Suprapubic skin (tissue), 4 donors: ENCODE measurements around the gene LPIN3. TPM values are rescaled to one million over a fixed set of nuclear protein-coding genes. Genes with fewer than 3 reads are reported as not detected.

Experiments used
- DNase-seq, 2 donors: peaks; one replicate each; pipeline ENCODE4 v3.0.0-alpha.2; 2019; ENCODE audit warnings: low spot score in 2 of 2
- H3K27ac ChIP-seq: fragments of 200-600 bp; sonication (generic); one replicate; pipeline ENCODE4 v1.5.1; 2019
- H3K27me3 ChIP-seq: fragments of 200-600 bp; sonication (generic); one replicate; pipeline ENCODE4 v1.5.1; 2019
- H3K36me3 ChIP-seq: fragments of 200-600 bp; sonication (generic); one replicate; pipeline ENCODE4 v1.5.1; 2019
- H3K4me1 ChIP-seq: fragments of 200-600 bp; sonication (generic); one replicate; pipeline ENCODE4 v1.5.1; 2019
- H3K4me3 ChIP-seq: fragments of 200-600 bp; sonication (generic); one replicate; pipeline ENCODE4 v1.5.1; 2019; ENCODE audit warnings: mild to moderate bottlenecking
- H3K9me3 ChIP-seq: fragments of 200-600 bp; sonication (generic); one replicate; pipeline ENCODE4 v1.5.1; 2019
- EP300 ChIP-seq: sonication (generic); formaldehyde crosslinking; IDR thresholded peaks from one replicate; pipeline ENCODE4 v1.6.1; 2017; ENCODE audit warnings: antibody characterized with exemption
- POLR2A ChIP-seq, 2 donors: fragments of 450-650 bp; IDR thresholded peaks; one replicate each; pipeline ENCODE4 v1.6.1; 2017; ENCODE audit warnings: antibody characterized with exemption in 2 of 2, mild to moderate bottlenecking in 2 of 2, moderate library complexity in 2 of 2
- POLR2AphosphoS5 ChIP-seq, 3 donors: sonication (generic); formaldehyde crosslinking; IDR thresholded peaks; one replicate each; pipeline ENCODE4 v1.6.1; 2017; ENCODE audit warnings: antibody characterized with exemption in 3 of 3
- WGBS: methylation state at CpG from one replicate; pipeline ENCODE4 v1.1.5; 2018; 5-methylcytosine and 5-hydroxymethylcytosine counted together
- total RNA-seq, 4 donors: library from RNA; depleted of rRNA; stranded (reverse); fragments of >200 nt; gene quantifications; one replicate each; pipeline ENCODE4 v1.1.0, GENCODE V29; 2016
- TF ChIP-seq, protein P1 (sequence below), 2 donors: fragments of 200-600 bp in 1 of 2; fragments of 450-650 bp in 1 of 2; sonication (generic) in 1 of 2; IDR thresholded peaks; one replicate each; pipeline ENCODE4 v1.5.1; 2016 to 2019; ENCODE audit warnings: antibody characterized with exemption in 2 of 2, mild to moderate bottlenecking in 1 of 2, moderate library complexity in 1 of 2

The LPIN3 gene
- total RNA-seq, 4 donors from 2014 or later, result 74.6 to 213 (median 85.2) TPM

GRCh38 chr20:41367393-41367695 is 26.7 kb downstream of the LPIN3 start:
- WGBS, result 85% methylated on average over 13 of the region's 13 CpGs
- no peak overlapping the region for H3K4me3 ChIP-seq

DNA sequence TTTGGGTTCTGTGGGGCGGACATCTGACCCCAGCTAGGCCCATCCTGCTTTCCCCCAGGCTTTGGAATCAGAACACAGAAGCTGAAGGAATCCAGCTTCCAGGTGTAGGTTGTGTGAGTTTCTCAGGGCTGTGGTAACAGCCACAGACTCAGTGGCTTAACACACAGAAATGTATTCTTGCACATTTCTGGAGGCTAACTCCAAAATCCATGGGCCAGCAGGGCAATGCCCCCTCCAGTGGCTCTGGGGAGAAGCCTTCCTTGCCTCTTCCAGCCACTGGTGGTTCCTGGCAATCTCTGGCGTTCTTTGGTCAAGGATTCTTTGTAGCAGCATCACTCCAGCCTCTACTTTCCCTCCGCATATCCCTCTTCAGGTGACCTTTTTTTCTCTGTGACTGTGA is 27.3 kb downstream of the LPIN3 start:
- Histone ChIP-seq H3K27ac (no peak overlapping the region), H3K9me3 (no peaks in the 10 kb centered on the region), H3K4me1 (peaks cover 14% of the 10 kb centered on the region), H3K36me3 (no peaks in the 10 kb centered on the region), H3K27me3 (peaks cover 36% of the 10 kb centered on the region), H3K4me3 (no peak overlapping the region)
- no peak for TF ChIP-seq POLR2AphosphoS5 (IDR thresholded peaks at IDR 0.05)
- TF ChIP-seq POLR2A (IDR thresholded peaks at IDR 0.05), result no peak
- TF ChIP-seq, protein P1, sequence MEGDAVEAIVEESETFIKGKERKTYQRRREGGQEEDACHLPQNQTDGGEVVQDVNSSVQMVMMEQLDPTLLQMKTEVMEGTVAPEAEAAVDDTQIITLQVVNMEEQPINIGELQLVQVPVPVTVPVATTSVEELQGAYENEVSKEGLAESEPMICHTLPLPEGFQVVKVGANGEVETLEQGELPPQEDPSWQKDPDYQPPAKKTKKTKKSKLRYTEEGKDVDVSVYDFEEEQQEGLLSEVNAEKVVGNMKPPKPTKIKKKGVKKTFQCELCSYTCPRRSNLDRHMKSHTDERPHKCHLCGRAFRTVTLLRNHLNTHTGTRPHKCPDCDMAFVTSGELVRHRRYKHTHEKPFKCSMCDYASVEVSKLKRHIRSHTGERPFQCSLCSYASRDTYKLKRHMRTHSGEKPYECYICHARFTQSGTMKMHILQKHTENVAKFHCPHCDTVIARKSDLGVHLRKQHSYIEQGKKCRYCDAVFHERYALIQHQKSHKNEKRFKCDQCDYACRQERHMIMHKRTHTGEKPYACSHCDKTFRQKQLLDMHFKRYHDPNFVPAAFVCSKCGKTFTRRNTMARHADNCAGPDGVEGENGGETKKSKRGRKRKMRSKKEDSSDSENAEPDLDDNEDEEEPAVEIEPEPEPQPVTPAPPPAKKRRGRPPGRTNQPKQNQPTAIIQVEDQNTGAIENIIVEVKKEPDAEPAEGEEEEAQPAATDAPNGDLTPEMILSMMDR (IDR thresholded peaks at IDR 0.05), result no peak
- no peak for TF ChIP-seq EP300
- WGBS, result 90% methylated on average over 3 of the region's 3 CpGs
- no peak for DNase-seq

More at GRCh38 chr20:41367393-41367695, 26.7 kb downstream of the LPIN3 start:
- no peak for DNase-seq
- no peaks in the 10 kb centered on the region for H3K9me3 ChIP-seq
- H3K27ac ChIP-seq, result no peak overlapping the region
- no peaks in the 10 kb centered on the region for H3K36me3 ChIP-seq
- H3K4me1 ChIP-seq, result peaks cover 14% of the 10 kb centered on the region
- no peak for TF ChIP-seq POLR2A (IDR thresholded peaks at IDR 0.05)
- peaks cover 36% of the 10 kb centered on the region for H3K27me3 ChIP-seq

DNA sequence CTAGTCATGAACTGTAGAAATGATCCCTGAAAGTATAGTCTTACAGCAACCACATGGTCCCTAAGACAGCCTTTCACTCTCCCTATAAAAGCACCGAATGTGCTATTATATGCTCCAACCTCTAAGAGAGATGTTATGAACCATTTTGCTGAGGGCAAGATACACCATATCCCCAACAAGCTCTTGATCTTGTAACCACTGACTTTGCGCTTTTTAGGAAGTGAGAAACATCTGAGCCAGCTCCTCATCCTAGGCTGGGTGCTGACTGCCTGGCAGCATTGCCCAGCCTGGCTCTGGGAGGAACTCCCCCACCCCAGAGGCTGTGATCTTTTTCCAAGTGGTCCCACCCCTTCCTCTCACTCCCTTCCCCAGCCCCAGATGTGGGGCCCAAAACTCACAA is 29.1 kb downstream of the LPIN3 start:
- Histone ChIP-seq H3K27me3 (peaks cover 31% of the 10 kb centered on the region), H3K27ac (no peak overlapping the region), H3K9me3 (no peaks in the 10 kb centered on the region), H3K4me3 (no peak overlapping the region), H3K4me1 (peaks cover 14% of the 10 kb centered on the region), H3K36me3 (no peaks in the 10 kb centered on the region)
- DNase-seq, result no peak
- TF ChIP-seq, protein P1 (IDR thresholded peaks at IDR 0.05), result no peak
- TF ChIP-seq POLR2A (IDR thresholded peaks at IDR 0.05) (no peak), EP300 (no peak), POLR2AphosphoS5 (IDR thresholded peaks at IDR 0.05) (no peak)
- 61% methylated on average over 2 of the region's 2 CpGs for WGBS

- H3K4me3 ChIP-seq, result no peak overlapping the region
- WGBS, result 68% methylated on average over 5 of the region's 5 CpGs
- TF ChIP-seq POLR2AphosphoS5 (IDR thresholded peaks at IDR 0.05) (no peak), POLR2A (IDR thresholded peaks at IDR 0.05) (no peak), EP300 (no peak)
- TF ChIP-seq, protein P1 (IDR thresholded peaks at IDR 0.05), result no peak
- H3K9me3 ChIP-seq, result no peaks in the 10 kb centered on the region
- H3K4me1 ChIP-seq, result peaks cover 14% of the 10 kb centered on the region
- no peak for DNase-seq
- peaks cover 26% of the 10 kb centered on the region for H3K27me3 ChIP-seq
- no peak overlapping the region for H3K27ac ChIP-seq
- no peaks in the 10 kb centered on the region for H3K36me3 ChIP-seq
Measured at GRCh38 chr20:41370176-41370575, 29.6 kb downstream of the LPIN3 start.

DNA sequence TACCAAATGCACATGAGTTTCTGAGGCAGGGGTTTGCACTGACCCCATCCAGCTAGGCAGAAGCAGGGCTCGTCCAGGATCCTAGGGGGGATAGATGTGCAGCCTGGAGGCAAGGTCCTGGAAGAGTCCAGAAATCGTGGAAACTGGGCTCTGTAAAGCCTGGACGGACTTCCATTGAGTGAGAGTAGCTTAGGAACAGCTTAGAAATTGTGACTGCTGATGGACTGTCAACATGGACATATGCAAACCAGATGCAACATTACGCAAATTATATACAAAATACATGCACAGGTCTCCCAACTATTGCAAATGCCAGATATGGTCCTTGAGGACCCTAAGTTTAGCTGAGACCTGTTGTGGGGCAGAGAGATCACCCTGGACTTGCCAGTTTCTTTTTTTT is 30.8 kb downstream of the LPIN3 start:
- H3K9me3 ChIP-seq, result no peaks in the 10 kb centered on the region
- H3K27me3 ChIP-seq, result peaks cover 14% of the 10 kb centered on the region
- H3K36me3 ChIP-seq, result no peaks in the 10 kb centered on the region
- H3K4me1 ChIP-seq, result peaks cover 5% of the 10 kb centered on the region
- 76% methylated on average over 4 of the region's 4 CpGs for WGBS
- no peak overlapping the region for H3K27ac ChIP-seq
- TF ChIP-seq POLR2AphosphoS5 (IDR thresholded peaks at IDR 0.05) (no peak), EP300 (no peak), POLR2A (IDR thresholded peaks at IDR 0.05) (no peak)
- TF ChIP-seq, protein P1 (IDR thresholded peaks at IDR 0.05), result no peak
- DNase-seq, result no peak
- H3K4me3 ChIP-seq, result no peak overlapping the region

GRCh38 chr20:41373251-41373783 is 32.7 kb downstream of the LPIN3 start:
- no peak for TF ChIP-seq EP300
- Histone ChIP-seq H3K9me3 (no peaks in the 10 kb centered on the region), H3K4me1 (no peaks in the 10 kb centered on the region), H3K4me3 (no peak overlapping the region), H3K27me3 (no peaks in the 10 kb centered on the region), H3K27ac (no peak overlapping the region), H3K36me3 (no peaks in the 10 kb centered on the region)
- WGBS, result 65% methylated on average over 11 of the region's 11 CpGs
- DNase-seq, result no peak
